CD4-positive, alpha-beta T cell (primary cell): ENCODE data around the gene LILRB1. TPM values are rescaled to one million over a fixed set of nuclear protein-coding genes. Genes with fewer than 3 reads are reported as not detected.
A peak's percentile ranks its signal among the peaks of the same experiment; 100 is the strongest.

Experiments used
- ATAC-seq: fragments of 200-7000 bp; cut with Tn5 transposase; one replicate; pipeline ENCODE4 v1.10.0; 2022; ENCODE audit warnings: mild to moderate bottlenecking; ENCODE audit not compliant: poor library complexity
- CTCF ChIA-PET: fragments of 350-600 bp; sonication (Branson Sonifier 250); formaldehyde crosslinking; loops from one replicate; lab custom pipeline; 2021; ENCODE audit warnings: antibody characterized with exemption, inconsistent platforms; lab: Charles Lee
- POLR2A ChIA-PET: fragments of 350-600 bp; sonication (Branson Sonifier 250); formaldehyde crosslinking; loops from one replicate; lab custom pipeline; 2021; ENCODE audit warnings: antibody characterized with exemption, inconsistent platforms; lab: Charles Lee
- DNase-seq, 14 experiments: peaks; one replicate each; pipeline ENCODE4 v3.0.0-alpha.2; 2013 to 2020; ENCODE audit warnings: mixed read lengths in 2 of 14
- H3K27ac ChIP-seq, 2 donors: one replicate each; pipeline versions ENCODE4 v1.5.1 to v1.7.0; 2013; ENCODE audit warnings: low read length in 2 of 2, low read depth in 1 of 2, mild to moderate bottlenecking in 1 of 2
- H3K27me3 ChIP-seq, 2 experiments: 1 replicate in 1 of 2; 2 replicates in 1 of 2; pipeline versions ENCODE4 v1.6.1 to v1.7.0; 2013; ENCODE audit warnings: low read length in 2 of 2, control low read depth in 1 of 2, mild to moderate bottlenecking in 1 of 2, moderate library complexity in 1 of 2; ENCODE audit not compliant: insufficient read depth in 2 of 2, control insufficient read depth in 1 of 2
- H3K36me3 ChIP-seq: one replicate; pipeline ENCODE4 v1.6.1; 2013; ENCODE audit warnings: low read length, control low read depth; ENCODE audit not compliant: insufficient read depth
- H3K4me1 ChIP-seq: one replicate; pipeline ENCODE4 v1.6.1; 2013; ENCODE audit warnings: low read length, control low read depth; ENCODE audit not compliant: insufficient read depth
- H3K4me3 ChIP-seq: one replicate; pipeline ENCODE4 v1.5.1; 2013; ENCODE audit warnings: mild to moderate bottlenecking, low read length, moderate library complexity
- H3K9me3 ChIP-seq, 2 experiments: 1 replicate in 1 of 2; 2 replicates in 1 of 2; pipeline versions ENCODE4 v1.6.1 to v1.7.0; 2013; ENCODE audit warnings: low read length in 2 of 2, mild to moderate bottlenecking in 2 of 2, control low read depth in 1 of 2, moderate library complexity in 1 of 2; ENCODE audit not compliant: control insufficient read depth in 1 of 2, insufficient read depth in 1 of 2
- H3K27ac Mint-ChIP-seq: one replicate; pipeline ENCODE4 v1.8.0; 2020; ENCODE audit warnings: mixed read lengths
- H3K27me3 Mint-ChIP-seq: one replicate; pipeline ENCODE4 v1.8.0; 2021; ENCODE audit warnings: mixed read lengths
- H3K36me3 Mint-ChIP-seq: one replicate; pipeline ENCODE4 v1.8.0; 2021; ENCODE audit warnings: low read depth, mixed read lengths
- H3K4me1 Mint-ChIP-seq: one replicate; pipeline ENCODE4 v1.8.0; 2021; ENCODE audit warnings: low read depth, mixed read lengths
- H3K4me3 Mint-ChIP-seq: one replicate; pipeline ENCODE4 v1.8.0; 2020; ENCODE audit warnings: mild to moderate bottlenecking, mixed read lengths
- H3K9me3 Mint-ChIP-seq: one replicate; pipeline ENCODE4 v1.8.0; 2020; ENCODE audit warnings: mixed read lengths
- CTCF ChIP-seq: fragments of 200-600 bp; IDR thresholded peaks from one replicate; pipeline ENCODE4 v1.8.0; 2022; ENCODE audit warnings: antibody characterized with exemption, mild to moderate bottlenecking
- intact Hi-C, 2 experiments: fragments of 100-400 bp; cut with DNase I in 1 of 2; cut with micrococcal nuclease in 1 of 2; formaldehyde crosslinking; loops; one replicate each; pipeline versions ENCODE4 v1.15.1 to v1.9.0; 2023 to 2025; cut with DNase I, micrococcal nuclease
- total RNA-seq, 174 experiments: library from RNA in 2 of 174; stranded (reverse) in 2 of 174; gene quantifications; one replicate each; pipeline ENCODE4 v1.2.3 and lab custom pipeline; 2021 to 2026

LILRB1 gene
- total RNA-seq, 2 experiments from 2014 or later: 0.22 to 0.38 TPM

GRCh38 chr19:54659300-54659699, 29.0 kb downstream of the LILRB1 start:
- Histone ChIP-seq H3K27me3 (peaks cover 3 to 10% of the 10 kb centered on the region in 2 experiments), H3K27ac (no peak overlapping the region), H3K9me3 (peaks cover 0 to 5% of the 10 kb centered on the region in 2 experiments), H3K4me1 (no peaks in the 10 kb centered on the region), H3K4me3 (no peak overlapping the region), H3K36me3 (no peaks in the 10 kb centered on the region)
- Mint-ChIP-seq H3K36me3 (no peaks in the 10 kb centered on the region), H3K4me3 (no peak overlapping the region), H3K27ac (no peak overlapping the region), H3K9me3 (no peaks in the 10 kb centered on the region), H3K4me1 (no peaks in the 10 kb centered on the region), H3K27me3 (peaks cover 49% of the 10 kb centered on the region)
- intact Hi-C loops: loop anchor here in 1 of 2 experiments (10.0 kb wide), 1 partner anchor 846 kb away; no protein-coding TSS in a partner anchor
- CTCF ChIA-PET: no interaction called here
- POLR2A ChIA-PET: no interaction called here
- DNase-seq (no peak), ATAC-seq (no peak)
- TF ChIP-seq CTCF: no peak

GRCh38 chr19:54660306-54660705, 30.0 kb downstream of the LILRB1 start:
- peaks cover 0 to 16% of the 10 kb centered on the region in 2 experiments for H3K9me3 ChIP-seq
- POLR2A ChIA-PET: no interaction called here
- no peak overlapping the region for H3K4me3 ChIP-seq
- ATAC-seq: no peak
- intact Hi-C loops: no loop called here
- TF ChIP-seq CTCF: no peak
- no peaks in the 10 kb centered on the region for H3K4me1 Mint-ChIP-seq
- H3K36me3 ChIP-seq: no peaks in the 10 kb centered on the region
- no peak overlapping the region for H3K4me3 Mint-ChIP-seq
- no peak overlapping the region for H3K27ac Mint-ChIP-seq
- CTCF ChIA-PET: no interaction called here
- H3K9me3 Mint-ChIP-seq: no peaks in the 10 kb centered on the region
- H3K4me1 ChIP-seq: no peaks in the 10 kb centered on the region
- peaks cover 3 to 10% of the 10 kb centered on the region in 2 experiments for H3K27me3 ChIP-seq
- DNase-seq: peak in 1 of 14 experiments; percentile 12
- H3K27ac ChIP-seq: no peak overlapping the region
- H3K36me3 Mint-ChIP-seq: no peaks in the 10 kb centered on the region
- peaks cover 49% of the 10 kb centered on the region for H3K27me3 Mint-ChIP-seq

- no peaks in the 10 kb centered on the region for H3K4me1 Mint-ChIP-seq
- no peak overlapping the region for H3K27ac ChIP-seq
- intact Hi-C loops: no loop called here
- ChIA-PET POLR2A (no interaction called here), CTCF (no interaction called here)
- no peaks in the 10 kb centered on the region for H3K4me1 ChIP-seq
- no peak overlapping the region for H3K4me3 Mint-ChIP-seq
- no peak for ATAC-seq
- DNase-seq: peak in 1 of 14 experiments; percentile 15
- no peak for TF ChIP-seq CTCF
- no peak overlapping the region for H3K27ac Mint-ChIP-seq
- peaks cover 7 to 10% of the 10 kb centered on the region in 2 experiments for H3K27me3 ChIP-seq
- H3K36me3 Mint-ChIP-seq: no peaks in the 10 kb centered on the region
- no peaks in the 10 kb centered on the region for H3K9me3 Mint-ChIP-seq
- H3K9me3 ChIP-seq: peaks cover 0 to 22% of the 10 kb centered on the region in 2 experiments
- no peak overlapping the region for H3K4me3 ChIP-seq
- peaks cover 49% of the 10 kb centered on the region for H3K27me3 Mint-ChIP-seq
- no peaks in the 10 kb centered on the region for H3K36me3 ChIP-seq
Observed at GRCh38 chr19:54660964-54661363, 30.7 kb downstream of the LILRB1 start.
